Effector CD8-positive, alpha-beta T cell (primary cell): Measurements from ENCODE around the gene EIF2B5.
A peak's percentile ranks its signal among the peaks of the same experiment; 100 is the strongest.

ENCODE experiments used
- DNase-seq: peaks from one replicate; lab custom pipeline; 2025; lab: John Stamatoyannopoulos, UW

The EIF2B5 gene

DNA sequence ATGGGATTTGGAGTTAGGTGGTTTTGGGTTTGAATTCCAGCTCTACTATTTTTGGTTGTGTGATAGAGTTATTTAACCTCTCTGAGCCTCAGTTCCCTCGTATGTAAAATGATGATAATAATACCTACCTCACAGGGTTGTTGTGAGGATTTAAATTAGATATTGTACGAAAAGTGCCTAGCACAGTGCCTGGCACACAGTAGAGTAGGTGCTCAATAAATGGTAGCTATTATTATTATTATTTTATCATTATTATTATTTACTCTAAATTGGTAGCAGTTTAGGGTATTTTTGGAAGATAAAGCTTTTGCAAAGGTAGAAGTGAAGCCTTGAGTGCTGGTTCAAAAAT lies 38.2 kb downstream of the EIF2B5 start:
- DNase-seq, result no peak

DNA sequence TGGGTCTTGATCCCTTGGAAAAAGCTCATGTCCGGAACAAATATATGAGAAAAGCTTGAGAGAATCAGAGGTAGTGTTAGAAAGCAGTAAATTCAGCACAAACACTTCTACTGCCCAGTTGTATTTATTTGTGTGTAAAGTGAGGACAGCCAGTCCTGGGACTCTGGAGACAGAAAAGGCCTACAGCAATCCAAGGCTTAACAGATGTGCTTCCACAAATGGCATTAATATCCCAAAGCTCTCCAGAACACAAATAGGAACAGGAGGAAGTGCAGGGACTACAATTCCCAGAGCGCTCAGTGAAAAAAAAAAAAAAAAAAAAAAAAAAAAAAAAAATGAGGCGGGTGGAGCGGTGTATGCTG lies 39.1 kb downstream of the EIF2B5 start:
- no peak for DNase-seq

DNA sequence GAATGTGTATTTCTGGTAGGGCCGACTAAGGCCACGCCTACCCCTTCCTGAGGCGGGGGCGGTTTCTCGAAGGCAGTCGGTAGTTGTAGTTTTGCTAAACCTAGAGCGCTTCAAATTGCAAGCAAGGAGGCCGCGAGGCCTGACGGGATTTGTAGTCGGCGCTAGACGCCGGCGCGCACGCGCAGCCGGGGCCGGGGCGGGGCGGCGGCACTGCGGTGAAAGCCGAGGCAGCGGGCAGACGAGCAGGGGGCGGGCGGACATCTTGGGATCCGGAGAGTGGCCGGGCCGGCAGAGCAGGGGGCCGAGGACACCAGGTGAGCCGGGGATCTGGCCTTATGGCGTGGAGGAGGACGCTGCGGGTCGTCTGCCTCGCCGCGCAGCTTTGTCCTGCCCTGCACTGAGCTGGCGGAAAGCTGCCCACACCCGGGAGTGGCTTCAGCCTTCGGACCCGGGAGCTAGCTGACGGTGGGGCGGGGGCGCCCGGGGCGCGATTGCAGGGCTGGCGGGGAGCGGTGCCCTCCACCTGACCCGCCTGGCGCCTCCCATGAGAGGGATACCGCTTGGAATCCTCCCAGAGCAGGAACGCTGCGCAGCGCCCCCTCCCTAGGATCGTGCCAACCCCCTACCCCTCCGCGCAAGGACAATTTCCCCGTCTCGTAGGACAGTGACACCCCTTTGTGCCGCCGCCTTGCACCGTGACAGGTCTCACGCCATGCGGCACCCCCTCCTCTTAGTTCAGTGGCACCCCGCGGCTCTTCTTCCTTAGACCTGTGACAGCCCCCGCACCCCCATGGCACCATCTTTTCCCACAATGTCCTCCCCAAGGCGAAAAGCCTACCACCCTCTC lies 39.7 kb downstream of the EIF2B5 start, which contains the start of gene AP2M1:
Gene AP2M1 (plus strand): TSS at position 210 of the 847 bp plus-strand sequence. CDS start 2,139 bp downstream, outside the sequence.
- peak; percentile 93 for DNase-seq

DNA sequence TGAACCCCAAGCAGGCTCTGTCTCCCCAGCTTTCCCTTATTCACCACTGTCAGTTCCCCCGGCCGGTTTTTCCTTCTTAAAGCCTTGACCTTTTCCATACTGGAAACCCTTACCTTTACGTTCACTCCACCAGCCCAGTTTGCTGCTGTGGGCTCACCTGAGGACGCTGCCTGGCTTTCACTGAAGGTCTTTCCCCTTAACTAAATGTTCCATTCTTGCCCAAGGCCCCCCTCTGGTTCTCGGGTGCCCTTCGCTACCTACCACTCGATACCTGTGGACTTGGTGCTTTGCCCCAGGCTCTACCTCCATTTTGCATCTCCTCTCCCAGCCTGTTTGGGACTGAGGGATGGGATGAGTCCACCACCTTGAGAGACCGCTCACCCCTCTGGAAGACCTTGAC lies 40.3 kb downstream of the EIF2B5 start:
- no peak for DNase-seq

DNA sequence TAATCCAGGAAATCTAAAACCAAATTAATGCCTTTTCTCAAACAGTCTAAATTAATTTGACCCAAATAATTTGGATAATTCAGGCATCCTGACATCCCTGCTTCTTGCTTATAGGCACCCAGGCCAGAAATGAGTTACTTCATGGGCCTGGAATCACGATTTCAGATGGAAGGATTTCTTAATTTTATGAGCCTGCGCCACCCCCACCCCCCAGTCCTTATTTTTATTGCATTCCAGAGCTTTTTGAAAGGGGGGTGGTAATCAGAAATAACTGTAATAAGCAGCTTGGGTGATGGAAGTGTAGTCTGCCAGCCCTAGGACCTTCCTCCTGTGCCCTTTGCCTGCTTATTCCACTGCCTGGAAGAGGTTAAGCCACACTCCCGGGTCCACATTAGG lies 40.8 kb downstream of the EIF2B5 start:
- DNase-seq, result no peak

DNA sequence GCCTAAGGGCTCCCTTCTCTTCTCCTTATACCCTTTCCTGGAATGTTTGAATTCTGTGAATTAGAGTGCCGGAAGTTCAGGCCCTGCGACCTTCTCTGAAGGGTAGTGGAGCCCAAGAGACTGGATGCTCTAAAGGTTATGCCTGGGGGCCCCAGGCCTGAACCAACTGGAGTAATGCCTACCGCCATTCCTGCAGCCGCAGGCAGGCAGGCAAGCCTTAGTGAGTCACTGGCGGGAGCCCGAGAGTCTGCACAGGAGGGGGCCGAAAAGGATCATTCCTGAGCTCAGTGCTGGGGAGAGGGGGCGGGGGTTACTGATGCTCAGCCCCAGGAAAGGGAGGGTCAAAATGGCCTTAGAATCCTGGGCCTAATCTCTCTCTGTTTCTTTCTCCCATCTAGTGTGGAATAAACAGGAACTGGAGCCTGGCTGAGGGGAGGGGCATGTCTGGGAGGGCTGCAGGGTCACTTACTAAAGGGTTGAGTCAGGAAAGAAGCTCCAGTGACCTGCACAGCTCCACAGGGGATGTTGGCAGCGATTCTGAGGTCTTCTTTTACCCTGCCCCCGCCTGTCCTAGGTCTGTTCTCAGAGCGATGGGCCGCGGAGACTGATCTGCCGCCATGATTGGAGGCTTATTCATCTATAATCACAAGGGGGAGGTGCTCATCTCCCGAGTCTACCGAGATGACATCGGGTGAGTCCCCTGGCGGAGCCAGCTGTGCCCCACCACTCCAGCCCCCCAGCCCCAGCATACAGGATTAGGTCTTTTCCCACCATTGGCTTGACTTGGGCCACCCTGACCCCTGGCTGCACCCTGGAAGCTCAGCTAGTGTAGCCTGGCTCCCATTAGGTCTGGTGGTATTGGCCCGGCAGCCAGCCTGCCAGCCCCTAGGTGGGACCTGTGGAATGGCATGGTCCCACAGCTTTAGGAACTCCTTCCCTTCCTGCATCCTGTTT lies 41.5 kb downstream of the EIF2B5 start:
- no peak for DNase-seq

DNA sequence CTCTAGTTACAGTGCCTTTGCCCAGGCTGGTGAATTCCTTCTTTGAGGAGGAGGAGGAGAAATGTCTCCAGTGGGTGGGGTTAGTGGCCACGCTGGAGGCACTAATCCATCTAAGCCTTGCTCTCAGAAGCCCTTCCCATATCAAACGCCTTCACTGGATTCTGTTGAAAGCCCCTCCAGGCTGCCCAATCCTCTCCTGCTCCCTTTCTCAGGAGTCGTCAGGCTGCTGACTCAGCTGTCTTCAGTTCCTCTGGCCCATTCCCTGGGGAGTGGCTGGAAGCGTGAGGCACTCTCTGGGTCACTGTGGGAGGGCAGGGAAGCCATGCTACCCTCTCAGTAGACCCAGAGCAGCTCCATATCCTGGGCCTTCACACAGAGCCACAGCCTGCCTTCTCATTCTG lies 42.2 kb downstream of the EIF2B5 start:
- no peak for DNase-seq

DNA sequence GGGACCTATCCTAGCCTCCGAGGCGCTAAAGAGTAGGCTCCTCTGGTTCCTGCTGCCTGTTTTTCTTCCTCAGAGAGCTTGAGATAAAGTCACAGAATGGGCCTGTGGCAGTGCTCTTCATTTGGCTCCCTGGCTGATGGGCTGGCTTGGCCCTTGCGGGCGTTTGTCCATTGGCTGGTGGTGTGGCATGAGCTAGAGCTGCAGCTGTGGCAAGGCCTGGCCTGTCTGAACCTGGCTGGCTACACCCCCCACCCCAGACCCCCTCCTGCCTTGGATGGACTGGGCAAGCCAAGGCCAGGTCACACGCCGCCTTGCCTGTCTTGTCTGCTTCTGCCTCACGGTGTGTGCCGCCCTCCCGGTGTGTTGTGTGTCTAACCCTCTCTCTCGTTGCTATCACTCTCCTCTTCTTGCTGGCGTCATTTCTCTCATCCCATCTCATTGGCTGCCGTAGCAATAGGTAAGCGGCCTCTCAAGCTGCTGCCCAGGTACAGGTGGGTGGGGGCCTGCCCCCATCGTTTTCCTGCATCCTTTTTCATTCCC lies 42.7 kb downstream of the EIF2B5 start:
- no peak for DNase-seq

DNA sequence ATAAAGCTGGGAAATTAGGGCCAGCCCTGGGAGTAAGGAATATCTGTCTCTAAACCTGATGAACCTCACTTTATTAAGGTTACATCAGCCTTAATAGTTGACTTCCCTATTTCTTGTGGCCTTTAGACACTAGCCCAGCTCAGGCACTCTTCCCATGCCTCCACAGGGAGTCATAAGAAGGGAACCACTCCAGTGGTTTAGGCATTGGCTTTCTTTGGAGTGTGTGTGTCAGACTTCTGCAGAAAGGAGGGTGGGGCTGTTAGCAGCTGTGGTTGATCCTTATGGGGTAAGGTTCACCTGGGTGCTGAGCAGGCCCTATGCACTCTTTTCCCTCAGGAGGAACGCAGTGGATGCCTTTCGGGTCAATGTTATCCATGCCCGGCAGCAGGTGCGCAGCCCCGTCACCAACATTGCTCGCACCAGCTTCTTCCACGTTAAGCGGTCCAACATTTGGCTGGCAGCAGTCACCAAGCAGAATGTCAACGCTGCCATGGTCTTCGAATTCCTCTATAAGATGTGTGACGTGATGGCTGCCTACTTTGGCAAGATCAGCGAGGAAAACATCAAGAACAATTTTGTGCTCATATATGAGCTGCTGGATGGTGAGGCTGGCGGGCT lies 43.5 kb downstream of the EIF2B5 start:
- DNase-seq, result no peak

DNA sequence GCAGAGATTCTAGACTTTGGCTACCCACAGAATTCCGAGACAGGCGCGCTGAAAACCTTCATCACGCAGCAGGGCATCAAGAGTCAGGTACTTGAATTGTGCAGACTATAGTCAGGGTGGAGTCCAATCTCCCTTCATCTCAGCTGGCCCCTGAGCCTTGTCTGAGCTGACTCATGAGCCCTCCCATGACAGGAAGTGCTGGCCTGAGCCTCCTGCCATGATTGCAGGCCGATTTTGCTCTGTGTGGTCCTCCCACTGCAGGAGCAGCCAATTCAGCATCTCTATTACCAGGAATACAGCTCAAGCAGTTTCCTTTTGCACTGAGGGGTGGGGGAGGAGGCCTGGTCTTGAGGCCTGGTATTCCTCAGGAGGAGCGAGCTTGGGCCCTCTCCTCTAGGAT lies 45.0 kb downstream of the EIF2B5 start:
- DNase-seq, result no peak

DNA sequence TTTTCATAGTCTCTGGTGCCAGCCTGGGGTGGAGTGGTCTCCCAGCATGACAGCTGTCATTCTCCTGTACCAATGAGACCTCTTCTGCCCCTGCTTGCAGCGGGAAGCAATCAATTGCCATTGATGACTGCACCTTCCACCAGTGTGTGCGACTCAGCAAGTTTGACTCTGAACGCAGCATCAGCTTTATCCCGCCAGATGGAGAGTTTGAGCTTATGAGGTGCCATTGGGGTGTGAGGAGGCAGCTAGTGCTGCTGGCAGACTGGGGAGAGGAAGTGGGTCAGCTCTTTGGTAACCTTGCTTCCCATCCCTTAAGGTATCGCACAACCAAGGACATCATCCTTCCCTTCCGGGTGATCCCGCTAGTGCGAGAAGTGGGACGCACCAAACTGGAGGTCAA lies 46.4 kb downstream of the EIF2B5 start:
- DNase-seq, result no peak

DNA sequence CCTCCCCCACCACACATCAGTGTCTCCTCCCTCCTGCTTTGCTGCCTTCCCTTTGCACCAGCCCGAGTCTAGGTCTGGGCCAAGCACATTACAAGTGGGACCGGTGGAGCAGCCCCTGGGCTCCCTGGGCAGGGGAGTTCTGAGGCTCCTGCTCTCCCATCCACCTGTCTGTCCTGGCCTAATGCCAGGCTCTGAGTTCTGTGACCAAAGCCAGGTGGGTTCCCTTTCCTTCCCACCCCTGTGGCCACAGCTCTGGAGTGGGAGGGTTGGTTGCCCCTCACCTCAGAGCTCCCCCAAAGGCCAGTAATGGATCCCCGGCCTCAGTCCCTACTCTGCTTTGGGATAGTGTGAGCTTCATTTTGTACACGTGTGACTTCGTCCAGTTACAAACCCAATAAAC lies 48.5 kb downstream of the EIF2B5 start:
- no peak for DNase-seq

DNA sequence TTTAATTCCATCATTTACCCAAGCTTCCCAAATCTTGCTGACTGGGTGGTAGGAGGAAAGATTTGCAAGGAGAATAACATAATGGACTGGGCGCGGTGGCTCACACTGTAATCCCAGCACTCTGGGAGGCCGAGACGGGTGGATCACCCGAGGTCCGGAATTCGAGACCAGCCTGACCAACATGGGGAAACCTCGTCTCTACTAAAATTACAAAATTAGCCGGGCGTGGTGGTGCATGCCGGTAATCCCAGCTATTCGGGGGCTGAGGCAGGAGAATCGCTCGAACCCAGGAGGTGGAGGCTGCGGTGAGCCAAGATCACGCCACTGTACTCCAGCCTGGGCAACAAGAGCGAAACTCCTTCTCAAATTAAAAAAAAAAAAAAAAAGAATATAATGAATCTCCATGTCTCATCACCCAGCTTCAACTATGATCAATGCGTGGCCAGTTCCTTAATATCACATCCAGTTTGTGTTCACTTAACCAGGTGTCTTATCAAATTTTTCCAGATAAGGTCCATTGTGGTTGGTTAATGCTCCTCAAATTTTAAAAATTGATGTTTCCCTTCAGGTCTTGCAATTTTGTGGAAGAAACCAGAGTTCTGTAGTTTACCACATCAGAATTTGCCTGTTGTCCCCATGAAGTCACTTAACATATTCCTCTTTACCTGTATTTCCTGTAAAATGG lies 49.5 kb downstream of the EIF2B5 start:
- DNase-seq, result no peak

DNA sequence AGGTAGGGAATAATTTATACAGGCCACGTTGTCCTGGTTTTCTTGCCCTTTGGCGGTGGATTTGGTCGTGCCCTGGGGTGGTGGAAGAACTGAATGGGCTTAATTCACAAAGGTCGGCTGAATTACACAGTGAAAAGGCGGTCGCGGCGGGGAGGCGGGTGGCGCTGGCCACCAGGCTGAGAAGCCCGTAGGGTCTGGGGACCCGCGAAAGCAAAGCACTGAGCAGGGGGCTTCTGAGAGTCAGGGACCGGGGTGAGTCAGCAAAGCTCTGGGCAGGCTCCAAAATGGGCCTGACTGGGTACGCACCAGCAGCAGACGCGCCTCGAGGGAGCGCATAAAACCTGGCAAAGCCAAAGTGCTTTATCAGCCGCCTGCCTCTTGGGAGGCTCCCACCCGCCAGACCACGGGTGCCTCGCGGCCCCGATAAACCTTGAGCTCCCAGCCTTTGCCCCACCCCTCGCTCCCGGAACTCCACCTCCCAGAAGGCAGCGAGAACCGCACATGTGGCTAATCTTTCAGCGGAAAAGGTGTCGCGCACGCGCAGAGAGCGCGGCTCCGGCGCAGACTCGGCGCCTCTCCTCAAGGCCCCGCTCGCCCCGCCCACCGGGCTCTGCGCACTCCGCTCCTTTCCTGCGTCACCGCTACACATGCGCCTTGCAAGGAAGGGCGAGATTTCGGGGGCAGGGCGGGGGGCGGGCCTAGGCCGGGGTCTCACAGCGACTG lies 50.5 kb downstream of the EIF2B5 start:
- DNase-seq, result peak; percentile 99

DNA sequence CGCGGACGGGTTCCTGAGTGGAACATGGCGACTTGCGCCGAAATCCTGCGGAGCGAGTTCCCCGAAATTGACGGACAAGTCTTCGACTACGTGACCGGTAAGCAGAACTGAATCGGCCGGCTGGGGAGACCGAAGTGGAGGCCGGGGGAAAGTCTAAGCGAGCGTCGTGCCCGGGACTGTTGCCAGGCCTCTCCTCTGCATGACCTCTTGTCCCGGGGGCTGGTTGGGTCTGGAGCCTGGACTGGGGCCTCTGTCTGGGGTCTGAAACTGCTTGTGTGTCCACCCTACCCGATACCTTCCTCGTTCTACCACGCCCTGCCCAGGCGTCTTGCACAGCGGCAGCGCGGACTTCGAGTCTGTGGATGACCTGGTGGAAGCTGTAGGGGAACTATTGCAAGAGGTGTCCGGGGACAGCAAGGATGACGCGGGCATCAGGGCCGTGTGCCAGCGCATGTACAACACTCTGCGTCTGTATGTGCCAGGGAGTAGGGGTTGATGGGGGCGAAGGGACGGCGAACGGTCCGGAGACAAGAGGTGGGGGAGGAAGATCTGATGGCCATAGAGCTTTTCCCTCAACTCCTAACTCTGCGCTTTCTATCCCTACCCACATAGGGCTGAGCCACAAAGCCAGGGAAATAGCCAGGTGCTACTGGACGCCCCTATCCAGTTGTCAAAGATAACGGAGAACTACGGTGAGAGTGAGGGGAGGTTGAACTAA lies 51.2 kb downstream of the EIF2B5 start, which contains the start of gene ABCF3:
Gene ABCF3 (plus strand): TSS at position 16 of the 718 bp plus-strand sequence. CDS start 9 bp downstream, at position 25.
- DNase-seq, result no peak

DNA sequence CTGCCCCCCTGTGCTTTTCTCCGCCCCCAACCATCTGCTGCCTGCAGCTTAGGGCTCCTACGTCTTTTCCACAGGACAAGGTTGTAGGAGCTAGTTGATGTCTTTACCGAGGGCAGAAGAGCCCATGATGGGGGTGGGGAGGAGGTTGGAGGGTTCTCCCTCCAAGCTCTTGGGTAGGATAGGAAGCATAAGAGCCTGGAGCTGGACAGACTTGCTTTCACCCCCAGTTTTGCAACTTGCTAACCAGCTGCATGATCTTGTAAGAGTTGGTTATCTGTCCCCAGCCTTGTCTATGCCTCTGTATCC lies 51.7 kb downstream of the EIF2B5 start:
- DNase-seq, result no peak

DNA sequence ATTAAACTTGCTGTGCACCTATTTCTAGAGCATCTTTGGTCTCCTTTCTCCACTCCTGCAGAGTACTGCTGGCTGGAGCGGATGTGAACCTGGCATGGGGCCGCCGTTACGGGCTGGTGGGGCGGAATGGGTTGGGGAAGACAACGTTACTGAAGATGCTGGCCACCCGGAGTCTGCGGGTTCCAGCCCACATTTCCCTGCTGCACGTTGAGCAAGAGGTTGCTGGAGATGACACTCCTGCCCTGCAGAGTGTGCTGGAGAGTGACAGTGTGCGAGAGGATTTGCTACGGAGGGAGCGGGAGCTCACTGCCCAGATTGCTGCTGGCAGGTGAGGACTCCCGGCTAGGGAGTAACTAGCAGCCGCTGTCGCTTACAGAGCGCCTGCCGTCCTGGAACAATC lies 52.9 kb downstream of the EIF2B5 start:
- no peak for DNase-seq

DNA sequence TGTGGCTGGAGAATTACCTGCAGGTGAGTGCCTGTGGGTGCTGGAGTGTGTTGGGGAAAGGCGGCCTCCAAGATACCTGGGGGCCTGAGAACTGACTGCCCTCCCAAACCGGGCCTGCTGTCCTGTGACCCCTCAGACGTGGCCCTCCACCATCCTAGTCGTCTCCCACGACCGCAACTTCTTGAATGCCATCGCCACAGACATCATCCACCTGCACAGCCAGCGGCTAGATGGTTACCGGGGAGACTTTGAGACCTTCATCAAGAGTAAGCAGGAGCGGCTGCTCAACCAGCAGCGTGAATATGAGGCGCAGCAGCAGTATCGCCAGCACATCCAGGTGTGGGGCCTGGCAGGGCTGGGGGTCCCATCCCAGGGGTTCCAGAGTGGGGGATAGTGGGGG lies 54.3 kb downstream of the EIF2B5 start:
- DNase-seq, result no peak

DNA sequence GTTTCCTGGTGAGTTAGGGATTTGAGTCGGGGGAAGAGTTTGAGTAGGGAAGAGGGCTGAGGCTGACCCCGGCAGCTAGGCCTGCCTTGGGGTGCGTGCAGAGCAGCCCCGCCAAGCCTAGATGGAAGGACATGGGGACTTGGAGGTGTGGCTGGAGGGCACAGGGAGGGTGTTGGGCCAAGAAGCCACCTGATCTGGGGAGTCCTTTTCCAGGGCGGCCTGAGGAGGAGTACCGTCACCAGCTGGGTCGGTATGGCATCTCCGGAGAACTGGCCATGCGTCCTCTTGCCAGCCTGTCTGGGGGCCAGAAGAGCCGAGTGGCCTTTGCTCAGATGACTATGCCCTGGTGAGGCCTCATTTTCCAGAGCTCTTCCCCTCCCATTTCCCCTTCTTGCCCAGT lies 57.7 kb downstream of the EIF2B5 start:
- no peak for DNase-seq

DNA sequence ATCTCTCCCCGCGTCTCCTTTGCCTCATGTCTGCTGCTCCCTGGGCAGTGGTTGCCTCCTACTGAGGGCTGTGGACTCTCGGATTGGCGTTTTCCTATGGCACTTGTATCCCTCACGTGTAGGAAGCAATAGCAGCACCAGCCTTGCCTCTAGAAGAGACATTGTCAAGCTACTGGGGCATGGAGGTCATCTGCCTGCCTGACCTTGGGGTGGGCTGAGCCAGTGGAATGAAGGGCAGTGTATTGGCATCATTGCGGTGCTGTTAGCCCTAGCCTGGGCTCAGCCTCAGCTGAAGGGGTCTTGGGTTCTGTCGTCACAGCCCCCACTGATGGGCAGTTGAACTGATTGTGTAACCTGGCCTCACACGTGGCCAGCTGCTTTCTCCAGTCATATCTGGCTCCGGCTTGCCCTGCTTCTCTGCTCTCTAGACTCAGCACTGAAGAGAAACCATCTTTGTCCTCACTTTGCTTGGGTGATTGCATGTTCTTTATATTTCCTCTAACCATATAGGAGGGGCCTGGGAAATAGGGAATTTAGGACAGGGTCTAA lies 58.9 kb downstream of the EIF2B5 start:
- no peak for DNase-seq
